Activated CD4-positive, alpha-beta T cell treated with anti-CD3 and anti-CD28 coated beads for 4 hours (primary cell): ENCODE results near the gene AUTS2.

Experiments used
- DNase-seq, 2 donors: peaks; one replicate each; pipeline ENCODE4 v3.0.0-alpha.2; 2020

The AUTS2 gene

DNA sequence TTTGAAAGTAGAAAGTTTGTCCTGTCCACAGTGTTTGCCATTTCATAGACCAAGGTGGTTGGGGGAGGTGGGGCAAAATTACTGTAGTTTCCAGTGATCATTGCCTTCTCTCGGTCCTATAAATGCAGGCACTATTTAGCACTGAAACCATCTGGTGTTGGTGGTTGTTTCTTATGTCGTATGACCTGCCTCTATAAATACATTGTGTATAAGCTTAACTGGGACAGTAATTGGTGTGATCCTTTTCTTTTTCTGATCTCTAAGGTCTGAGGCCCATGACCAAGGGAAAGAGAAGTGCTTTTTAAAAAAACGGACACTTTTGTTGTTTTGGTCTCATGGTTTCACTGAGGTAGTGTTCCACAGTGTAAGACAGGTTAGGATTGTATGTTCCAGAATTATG lies 63.1 kb downstream of the AUTS2 start:
- DNase-seq = no peak

DNA sequence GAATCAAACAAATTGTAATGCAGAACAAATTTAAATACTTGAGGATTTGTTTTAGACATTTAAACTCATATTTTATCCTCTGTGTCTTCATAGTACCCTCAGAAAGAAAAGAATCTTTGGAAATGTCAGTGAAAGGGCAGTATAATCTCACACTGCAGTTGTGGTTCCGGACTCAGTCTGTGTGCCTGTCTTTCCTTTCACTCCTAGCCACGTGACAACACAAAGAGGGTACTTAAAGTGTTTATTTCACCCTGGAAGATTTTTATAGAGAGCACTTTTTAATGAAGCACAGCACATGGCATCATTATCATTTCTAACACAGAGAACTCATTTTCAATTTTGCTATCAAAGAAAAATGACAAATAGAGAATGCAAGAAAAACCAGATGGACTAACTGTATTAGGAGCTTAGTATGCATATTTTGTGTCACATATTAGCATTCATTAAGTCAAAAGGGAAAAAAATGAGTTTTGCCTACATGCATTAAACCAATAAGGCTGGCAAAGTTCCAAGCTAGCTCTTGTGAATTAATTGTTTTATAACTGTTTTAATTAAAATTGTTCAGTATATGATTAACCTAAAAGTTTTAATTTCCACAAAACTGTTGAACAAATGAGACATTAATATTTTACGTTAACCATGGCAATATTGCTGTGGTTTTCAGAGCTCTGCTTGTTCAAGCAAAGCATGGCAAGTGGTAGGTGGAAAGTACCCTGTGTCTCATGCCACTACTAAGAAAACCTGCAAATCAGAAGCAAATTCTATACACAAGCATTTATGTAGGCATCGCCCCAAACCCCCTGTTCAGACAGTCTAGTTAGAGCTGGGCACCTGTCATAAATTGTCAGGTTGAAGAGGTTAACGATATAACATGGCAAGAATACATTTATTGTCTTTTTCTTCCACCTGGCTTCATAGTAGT lies 65.9 kb downstream of the AUTS2 start:
- no peak for DNase-seq

DNA sequence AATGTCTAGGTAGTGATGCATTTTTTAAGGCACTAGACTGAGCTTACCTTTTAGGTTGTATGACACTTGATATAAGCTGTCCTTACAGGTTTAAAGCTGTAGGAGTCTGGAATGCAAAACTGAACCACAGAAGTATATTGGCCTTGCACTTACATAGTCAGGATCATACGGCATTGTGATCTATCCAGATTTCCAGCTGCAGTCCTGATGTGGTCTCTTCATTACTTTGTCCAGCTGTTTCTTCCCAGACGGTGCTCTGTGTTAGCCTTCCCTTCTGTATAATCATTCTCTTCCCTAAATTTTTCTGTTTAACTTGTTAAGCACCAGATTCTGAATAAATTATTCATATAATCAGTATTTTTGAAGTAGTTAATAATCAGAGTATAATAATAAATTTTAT lies 67.1 kb downstream of the AUTS2 start:
- DNase-seq = no peak

DNA sequence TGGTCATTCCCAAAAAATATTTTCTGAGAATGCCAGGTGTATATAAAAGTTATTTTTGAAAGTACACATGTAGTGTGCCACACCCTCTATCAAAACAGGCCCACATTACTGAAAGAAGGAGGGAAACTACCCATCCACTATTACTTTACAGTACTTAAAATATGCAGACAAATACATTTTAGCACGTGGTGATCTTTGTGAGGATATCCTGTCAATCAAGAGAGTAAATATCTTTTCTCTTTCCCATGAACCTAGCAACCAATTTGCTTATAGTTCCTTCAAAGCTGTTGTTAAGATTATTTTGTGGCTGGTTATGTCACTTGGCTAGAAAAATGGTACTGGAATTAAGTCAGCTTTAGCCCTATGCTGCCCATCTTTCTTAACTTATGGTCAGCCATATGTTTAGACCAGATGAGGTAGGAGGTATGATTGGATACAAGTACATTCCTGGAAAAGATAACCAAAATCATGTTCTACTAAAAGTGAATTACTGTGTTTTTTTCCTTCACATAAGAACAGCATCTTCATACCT lies 70.1 kb downstream of the AUTS2 start:
- DNase-seq = no peak

DNA sequence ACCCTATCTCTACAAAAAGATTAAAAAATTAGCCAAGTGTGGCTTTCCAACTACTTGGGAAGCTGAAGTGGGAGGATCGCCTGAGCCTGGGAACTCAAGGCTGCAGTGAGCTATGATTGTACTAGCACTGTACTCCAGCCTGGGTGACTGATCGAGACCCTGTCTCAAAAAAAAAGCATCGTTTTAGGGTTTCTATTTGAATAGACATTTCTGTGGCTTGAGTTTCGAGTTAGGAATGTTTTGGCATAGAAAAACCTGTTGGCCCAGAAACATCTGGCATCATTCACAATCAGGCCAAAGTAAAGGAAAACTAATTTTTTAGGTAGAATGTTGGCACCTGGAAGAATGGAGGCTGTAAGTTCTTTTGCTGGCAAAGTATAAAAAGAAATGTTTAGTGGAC lies 72.4 kb downstream of the AUTS2 start:
- no peak for DNase-seq

DNA sequence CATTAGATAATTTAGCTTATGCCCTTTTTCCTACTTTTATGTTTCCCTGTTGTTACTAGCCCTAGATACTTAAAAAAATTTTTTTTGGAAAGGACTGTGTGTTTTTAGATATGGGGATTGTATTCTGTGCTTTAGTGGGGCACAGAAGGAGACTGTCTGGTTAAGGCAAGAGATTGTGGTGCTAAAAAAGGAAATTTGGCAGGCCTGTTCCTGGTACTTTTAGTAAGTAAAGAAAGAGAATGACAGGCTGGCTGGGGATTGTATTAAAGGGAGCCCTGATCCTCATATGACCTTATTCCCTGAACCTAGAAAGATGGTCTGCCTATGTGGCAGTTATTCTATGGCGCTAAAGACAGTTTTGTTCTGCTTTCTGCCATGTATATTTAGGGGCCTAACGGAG lies 74.8 kb downstream of the AUTS2 start:
- no peak for DNase-seq

DNA sequence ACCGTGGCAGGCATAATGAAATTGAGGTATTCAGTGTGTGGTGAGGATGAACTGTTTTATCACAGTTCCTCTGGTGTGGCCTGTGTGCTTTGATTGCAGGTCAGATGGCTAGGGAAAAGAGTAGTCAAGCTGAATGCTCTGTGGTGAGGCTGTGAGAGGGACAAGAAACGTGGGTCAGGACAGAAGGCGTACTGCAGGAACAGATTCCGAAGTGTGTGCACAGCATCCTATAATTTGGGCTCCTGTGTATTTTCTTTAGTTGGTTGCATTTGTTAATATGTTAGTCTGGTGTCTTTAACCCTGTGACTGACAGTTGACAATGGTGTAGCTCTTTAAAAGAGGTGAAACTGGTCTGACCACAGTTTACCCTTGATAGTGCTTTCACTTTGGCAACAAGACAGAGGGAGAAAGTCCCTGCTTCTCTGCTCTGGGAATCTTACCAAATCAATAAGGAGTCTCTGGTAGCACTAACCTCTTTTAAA lies 76.5 kb downstream of the AUTS2 start:
- DNase-seq = no peak

DNA sequence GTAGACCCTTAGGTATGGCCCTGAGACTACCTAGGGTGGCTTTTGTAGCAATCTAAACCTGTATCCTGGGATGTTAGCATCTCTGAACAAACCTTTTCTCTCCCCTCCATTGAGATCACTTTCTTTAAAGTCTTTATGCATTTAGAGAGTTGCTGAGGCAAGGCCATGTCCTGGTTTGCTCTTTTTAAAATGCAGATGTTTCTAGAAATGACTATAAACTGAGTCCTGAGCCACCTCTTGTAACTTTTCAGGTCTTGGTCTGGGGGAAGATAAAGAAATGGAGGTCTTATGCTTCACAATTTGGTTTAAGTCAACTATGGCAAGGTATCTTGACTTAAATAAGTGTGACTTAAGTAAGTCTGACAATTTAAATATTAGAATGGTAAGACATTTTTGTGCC lies 78.0 kb downstream of the AUTS2 start:
- no peak for DNase-seq

DNA sequence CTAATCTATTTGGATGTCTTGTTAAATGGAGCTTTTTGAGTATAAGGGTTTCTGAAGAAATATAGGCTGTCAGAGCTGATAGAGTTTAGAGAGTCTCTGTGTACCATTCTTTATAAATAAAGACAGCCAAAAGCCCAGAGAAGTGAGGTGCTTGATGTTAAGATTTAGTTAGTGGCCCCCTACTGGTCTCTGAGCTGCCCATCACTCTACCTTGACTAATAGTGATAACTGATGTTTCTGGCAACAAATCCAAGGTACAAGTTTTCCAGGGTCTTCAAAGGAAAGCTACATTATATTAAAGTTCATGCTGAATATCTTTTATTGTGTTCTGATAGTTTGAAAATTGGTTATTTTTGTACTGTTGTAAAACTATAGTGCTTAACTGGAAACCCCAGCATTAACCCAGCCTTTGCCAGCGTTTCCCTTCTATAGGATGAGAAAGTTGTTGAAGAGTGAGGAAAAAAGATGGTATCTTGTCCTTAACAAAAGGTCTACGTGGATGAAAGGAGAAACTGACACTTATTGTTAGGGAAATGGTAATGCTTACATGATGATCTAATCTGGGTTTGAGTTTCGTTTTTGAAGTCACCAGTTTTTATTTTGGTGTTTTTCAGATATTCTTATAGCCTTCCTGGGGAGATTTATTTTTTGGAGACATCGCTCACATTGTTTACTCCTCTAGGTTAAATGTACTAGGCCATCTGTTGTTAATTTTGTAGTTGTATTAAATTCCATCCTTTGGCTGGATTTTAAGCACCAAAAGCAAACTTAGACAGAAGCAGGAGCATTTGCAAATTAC lies 79.0 kb downstream of the AUTS2 start:
- DNase-seq = no peak

DNA sequence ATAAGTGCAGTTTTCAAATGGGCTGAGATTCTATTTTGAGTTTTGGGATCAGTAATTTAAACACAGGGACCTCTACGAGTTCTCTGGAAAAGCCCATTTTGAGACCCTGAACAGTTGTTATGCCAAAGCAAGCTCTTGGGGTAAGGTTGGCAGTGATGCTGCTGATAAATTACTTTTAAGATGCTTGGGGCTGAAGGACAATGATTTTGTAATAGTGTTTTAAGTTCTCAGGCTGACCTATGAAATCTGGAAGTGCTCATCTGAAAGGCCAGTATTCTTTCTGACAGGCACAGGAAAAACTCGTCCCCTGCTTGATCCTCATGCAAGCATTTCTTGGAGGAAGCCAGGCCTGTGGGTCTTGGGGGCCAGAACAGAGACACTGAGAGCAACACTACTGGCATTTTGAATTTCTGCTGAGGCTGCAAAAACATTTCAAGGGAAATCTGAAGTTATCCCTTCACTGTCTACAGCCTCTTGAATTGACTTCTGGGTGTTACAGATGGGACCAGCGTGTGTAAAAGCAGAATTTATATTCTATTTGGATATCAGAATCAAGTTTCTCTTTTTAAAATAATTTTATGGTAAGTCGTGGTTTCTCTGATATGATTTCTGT lies 79.7 kb downstream of the AUTS2 start:
- no peak for DNase-seq

DNA sequence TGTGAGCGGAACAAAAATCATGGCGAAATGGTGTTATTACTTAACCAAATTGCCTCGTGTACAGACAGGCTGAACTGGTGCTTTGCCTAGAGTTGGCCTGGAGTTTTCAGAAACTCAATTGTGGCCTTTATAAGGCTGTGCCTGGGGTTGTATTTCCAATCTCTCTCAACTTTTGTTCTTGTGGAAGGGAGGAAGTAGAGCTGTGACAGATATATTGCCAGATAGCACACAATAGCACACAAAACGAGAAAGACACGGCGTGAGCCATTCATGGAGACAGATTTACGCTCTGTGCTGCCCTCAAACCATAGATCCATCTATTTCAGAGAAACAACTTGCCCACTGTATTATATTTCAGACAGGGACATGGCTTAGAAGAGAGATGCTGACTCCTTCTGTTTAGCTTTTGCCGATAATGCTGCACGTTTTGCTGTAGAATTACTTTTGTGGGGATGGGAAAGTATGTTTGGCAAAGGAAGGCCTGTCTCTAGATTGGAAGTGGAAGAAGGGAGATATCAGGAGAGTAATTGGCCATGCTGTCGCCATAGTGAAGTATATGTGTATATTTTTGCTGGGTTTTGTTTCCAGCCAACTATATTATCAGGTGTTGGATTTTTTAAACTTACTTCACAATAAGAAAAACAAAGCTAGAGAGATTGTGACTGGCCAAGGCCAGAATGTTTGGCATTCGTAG lies 80.4 kb downstream of the AUTS2 start:
- DNase-seq = no peak

DNA sequence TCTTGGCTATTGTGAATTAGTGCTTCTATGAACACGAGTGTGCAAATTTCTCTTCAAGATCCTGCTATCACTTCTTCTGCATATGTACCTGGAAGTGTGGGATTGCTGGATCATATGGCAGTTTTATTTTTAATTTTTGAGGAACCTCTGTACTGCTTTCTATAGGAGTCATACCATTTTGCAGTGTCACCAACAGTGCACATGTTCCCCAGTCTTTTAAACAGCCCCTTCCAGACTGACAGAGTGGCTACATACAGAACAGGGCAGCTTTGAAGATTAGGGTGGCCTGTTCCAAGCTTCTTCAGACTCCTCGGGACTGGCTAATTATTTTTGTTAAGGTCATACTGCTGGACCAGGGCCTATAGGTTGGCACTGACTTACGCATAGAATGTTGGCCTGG lies 82.9 kb downstream of the AUTS2 start:
- no peak for DNase-seq

DNA sequence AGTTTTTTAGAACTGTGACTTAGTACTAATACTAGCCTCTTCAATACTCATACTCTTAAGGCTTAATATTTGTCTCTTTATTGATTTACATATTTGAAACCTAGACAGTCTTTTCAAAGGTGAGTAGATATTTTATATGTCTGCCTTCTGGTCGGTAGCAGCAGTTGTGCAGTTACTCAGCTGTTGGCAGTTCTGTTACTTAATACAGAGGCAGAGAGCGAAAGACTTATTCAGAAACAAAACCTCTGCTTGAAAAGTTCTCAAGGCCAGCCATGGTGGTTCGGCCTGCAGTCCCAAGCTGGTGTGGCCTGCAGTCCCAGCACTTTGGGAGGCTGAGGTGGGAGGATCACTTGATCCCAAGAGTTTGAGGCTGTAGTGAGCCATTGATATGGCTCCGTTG lies 84.2 kb downstream of the AUTS2 start:
- DNase-seq = no peak

DNA sequence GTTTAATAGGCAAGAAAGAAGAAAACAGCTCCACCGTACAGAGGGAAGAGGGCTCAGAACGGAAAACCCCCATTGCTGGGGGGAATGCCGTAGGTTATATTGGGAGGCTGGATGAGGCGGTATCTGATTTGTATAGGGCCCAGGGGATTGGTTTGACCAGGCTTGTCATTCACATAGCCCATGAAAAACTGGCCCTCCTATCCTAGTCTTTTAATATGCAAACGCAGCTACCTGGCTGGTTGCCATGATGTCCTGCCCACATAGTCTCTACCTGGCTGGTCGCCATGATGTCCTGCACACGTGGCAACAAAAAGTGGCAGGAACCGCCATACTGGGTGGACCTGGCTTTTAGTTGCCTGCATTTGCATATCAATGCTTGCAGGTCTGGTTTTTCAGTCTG lies 84.7 kb downstream of the AUTS2 start:
- DNase-seq = no peak

DNA sequence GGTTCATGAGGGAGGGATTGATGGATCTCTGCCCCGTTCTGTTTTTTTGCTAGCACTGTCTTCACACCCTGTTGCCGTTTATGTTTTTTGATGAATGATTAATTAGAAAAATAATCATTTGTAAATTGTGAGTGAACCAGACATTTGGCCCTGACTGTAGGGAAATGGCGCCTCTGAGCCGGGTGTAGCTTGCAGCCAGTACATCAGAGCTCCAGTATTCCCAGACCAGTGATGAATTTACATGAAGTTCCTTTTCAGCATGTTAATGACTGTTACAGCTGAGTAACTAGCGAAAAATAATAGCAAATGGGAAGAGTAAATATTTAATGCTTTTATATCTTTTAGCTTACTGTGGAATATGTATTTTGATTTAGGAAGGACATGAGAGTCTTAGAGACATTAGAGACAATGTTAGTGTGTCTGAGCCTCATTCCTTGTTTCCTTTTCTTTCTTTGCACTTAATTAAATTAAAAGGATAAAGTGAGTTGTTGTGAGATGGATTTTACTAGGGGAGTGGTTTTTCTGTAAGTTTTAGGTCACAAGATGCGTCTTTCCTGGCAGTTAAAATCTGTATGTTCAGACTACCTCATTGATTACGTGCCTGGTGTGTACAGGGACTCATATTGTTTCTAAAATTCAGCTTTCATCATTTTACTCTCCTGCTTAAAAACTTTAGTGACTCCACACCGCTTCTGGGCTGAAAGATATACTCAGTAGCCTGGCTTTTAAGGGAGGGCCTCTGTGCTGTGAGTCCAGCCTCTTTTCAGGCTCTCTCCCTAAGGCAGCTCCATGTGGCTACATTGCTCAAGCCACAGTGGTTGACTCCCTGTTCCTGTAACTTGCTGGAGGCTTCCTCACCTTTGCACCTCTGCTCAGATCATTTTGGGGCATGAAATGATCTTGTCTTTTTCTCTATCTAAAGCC lies 86.4 kb downstream of the AUTS2 start:
- DNase-seq = no peak

DNA sequence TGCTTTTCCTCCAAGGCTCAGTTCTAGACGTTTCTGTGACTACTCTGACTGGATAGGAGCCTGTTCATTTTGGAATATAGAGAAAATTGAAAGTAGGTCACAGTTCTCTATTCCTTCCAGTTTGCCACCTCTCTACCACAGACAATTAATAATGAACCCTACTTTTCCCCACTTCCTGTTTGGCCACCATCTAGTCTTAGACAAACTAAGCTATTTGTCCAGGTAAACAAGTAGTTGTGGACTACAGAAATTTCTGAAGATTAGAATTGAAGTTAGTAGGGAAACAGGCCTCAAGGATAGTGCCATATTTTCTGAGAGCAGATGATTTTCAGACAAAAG lies 87.0 kb downstream of the AUTS2 start:
- DNase-seq = no peak

DNA sequence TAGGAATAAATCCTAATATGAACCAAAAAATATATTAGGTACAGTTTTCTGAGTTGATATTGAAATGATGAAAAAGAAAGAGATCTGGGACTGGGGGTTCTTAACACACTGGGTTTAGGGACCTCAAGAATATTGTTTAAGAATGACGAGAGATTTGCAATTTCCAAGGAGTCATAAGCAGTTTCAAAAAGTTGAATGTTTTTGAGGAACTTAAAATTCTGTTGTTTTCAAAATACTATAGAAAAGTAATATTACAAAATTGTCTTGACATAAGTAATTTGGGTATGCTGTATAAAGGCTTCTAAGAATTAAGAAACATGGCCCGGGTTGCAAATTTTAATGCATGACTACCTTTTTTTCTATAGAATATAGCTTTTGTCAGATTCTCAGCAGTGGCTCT lies 88.1 kb downstream of the AUTS2 start:
- DNase-seq = no peak

DNA sequence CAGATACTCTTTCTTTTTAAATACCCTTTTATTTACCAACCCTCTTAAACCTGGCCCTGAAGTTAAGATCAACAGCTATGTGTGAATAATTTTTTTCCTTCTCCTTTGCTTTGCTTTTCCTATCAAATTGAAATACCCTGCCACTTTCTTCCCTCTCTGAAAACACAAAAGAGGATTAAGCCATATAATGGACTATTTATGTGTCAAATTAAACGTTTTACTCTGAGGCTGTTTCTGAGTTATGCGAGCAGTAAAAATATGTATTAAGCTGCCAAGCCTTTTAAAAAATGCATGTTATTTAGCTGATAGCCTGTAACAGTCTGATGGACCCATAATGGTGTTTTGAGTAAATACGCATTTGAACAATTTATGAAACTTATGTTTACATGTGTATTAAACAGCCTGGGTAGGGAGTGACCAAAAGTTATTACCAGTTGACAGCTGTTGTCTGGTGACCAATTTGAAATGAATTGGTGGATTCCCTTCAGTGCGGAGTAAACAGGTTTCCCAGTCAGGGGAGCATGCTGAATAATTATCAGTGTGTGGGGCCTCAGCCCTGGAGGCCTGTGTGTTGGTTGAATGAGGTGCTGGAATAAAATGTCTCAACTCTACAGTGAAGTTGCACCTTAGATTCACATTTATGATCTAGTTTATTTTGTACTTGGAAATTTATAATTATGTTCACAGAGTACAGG lies 89.6 kb downstream of the AUTS2 start:
- DNase-seq = no peak

DNA sequence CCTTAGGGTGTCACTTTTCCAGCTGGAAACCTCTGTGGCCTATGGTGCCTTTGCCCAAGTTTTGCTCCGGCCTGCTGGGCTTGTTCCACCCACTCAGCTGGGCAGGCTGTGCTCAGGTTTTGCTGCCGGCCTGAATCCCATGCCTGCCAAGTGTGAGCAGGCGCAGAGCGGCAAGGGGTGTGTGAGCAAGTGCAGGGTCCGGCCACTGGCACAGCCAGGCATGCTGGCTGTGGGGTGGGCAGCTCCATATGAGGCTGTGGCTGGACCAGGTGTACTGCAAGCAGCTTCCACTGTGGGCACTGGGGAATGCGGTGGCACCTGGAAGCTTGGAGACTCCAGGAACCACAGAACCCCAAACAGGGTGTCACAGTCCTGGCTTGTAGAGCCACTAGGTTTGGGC lies 92.1 kb downstream of the AUTS2 start:
- DNase-seq = no peak

DNA sequence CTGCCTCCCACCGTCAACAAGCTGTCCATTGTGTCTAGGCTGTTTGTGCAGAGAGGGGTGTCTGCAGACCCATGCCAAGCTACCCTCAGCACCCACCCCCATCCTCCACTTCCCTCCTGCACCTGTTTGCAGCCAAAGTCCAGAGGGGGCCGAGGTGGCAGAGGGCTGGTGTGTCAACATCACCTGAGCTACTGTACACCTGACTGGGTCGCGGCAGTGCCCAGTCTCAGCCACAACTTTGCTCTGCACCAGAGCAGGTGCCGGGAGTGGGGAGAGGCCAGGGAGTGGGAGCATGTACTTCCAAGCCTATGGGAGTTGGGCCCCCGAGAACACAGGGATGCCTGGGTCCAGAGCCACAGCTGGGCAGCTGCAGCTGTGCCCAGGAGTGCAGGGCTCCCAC lies 93.1 kb downstream of the AUTS2 start:
- DNase-seq = no peak

DNA sequence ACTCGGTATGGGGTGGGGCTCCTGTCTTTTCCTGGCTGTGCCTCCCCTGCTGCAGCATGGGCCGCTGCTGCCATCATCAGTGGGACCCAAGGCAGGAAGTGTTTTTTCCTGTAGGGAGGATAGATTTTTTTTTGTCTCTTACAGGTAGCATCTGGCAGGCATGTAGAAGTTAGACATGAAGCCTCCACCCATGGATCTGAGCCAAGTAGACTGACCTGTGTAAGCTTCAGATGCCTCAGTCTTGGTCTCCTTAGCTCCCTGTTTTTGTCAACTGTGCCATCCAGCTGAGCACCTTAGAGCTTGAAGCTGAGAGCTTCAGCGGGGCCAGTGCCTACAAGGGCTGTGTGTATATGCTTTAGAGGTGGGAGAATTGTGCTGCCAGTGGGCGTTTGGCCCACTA lies 93.5 kb downstream of the AUTS2 start:
- DNase-seq = no peak
